ENCODE measurements around the gene CISD3.

Gene CISD3

GRCh38 chr17:38749223-38750043, 19.3 kb downstream of the CISD3 start:
- TF ChIP-seq CTCF (conservative IDR thresholded peaks at IDR 0.05; ENCODE audit: control insufficient read depth, insufficient read depth, low read depth, low read length): no peak
- H3K4me3 ChIP-seq (ENCODE audit: control insufficient read depth, low read depth, low read length): peak overlapping the region; percentile 84
- DNase-seq (ENCODE audit: low read depth): peak; percentile 60

GRCh38 chr17:38750044-38750311, 19.8 kb downstream of the CISD3 start:
- TF ChIP-seq CTCF (conservative IDR thresholded peaks at IDR 0.05; ENCODE audit: control insufficient read depth, insufficient read depth, low read depth, low read length): no peak
- peak overlapping the region; percentile 84 for H3K4me3 ChIP-seq (ENCODE audit: control insufficient read depth, low read depth, low read length)
- DNase-seq (ENCODE audit: low read depth): no peak

GRCh38 chr17:38750312-38751121, 20.4 kb downstream of the CISD3 start:
- no peak for DNase-seq (ENCODE audit: low read depth)
- TF ChIP-seq CTCF (conservative IDR thresholded peaks at IDR 0.05; ENCODE audit: control insufficient read depth, insufficient read depth, low read depth, low read length): no peak
- H3K4me3 ChIP-seq (ENCODE audit: control insufficient read depth, low read depth, low read length): peak overlapping the region; percentile 84

GRCh38 chr17:38751144-38751807, 21.1 kb downstream of the CISD3 start:
- TF ChIP-seq CTCF (conservative IDR thresholded peaks at IDR 0.05; ENCODE audit: control insufficient read depth, insufficient read depth, low read depth, low read length): no peak
- H3K4me3 ChIP-seq (ENCODE audit: control insufficient read depth, low read depth, low read length): peak overlapping the region; percentile 42
- no peak for DNase-seq (ENCODE audit: low read depth)

GRCh38 chr17:38751808-38752307, 21.7 kb downstream of the CISD3 start:
- H3K4me3 ChIP-seq (ENCODE audit: control insufficient read depth, low read depth, low read length): peak overlapping the region; percentile 85
- peak; percentile 81 for DNase-seq (ENCODE audit: low read depth)
- TF ChIP-seq CTCF (conservative IDR thresholded peaks at IDR 0.05; ENCODE audit: control insufficient read depth, insufficient read depth, low read depth, low read length): no peak

GRCh38 chr17:38752308-38753070, 22.3 kb downstream of the CISD3 start, which contains the start of gene PSMB3:
TSS of gene PSMB3 (plus strand) at chr17:38752741. CDS start at chr17:38752827, 86 bp downstream.
- no peak for TF ChIP-seq CTCF (conservative IDR thresholded peaks at IDR 0.05; ENCODE audit: control insufficient read depth, insufficient read depth, low read depth, low read length)
- DNase-seq (ENCODE audit: low read depth): peak; percentile 99

More at GRCh38 chr17:38752308-38753070, 22.3 kb downstream of the CISD3 start, which contains the start of gene PSMB3:
- peak within 1 kb of the TSS; percentile 85 for H3K4me3 ChIP-seq (ENCODE audit: control insufficient read depth, low read depth, low read length)

Measured in fibroblast of mammary gland (primary cell).